HG03135 (cell line): ENCODE results near the gene ARCN1.
"Not testable (repeated sequence)": the region's sequence is repeated elsewhere in the genome, so short reads cannot be mapped to it uniquely, and the experiment has no call there.

Experiments used
- ATAC-seq: cut with Tn5 transposase; IDR thresholded peaks from one replicate; pipeline ENCODE4 v1.9.1; 2021; ENCODE audit warnings: mild to moderate bottlenecking, moderate library complexity; ENCODE audit not compliant: unreplicated experiment

The ARCN1 gene

DNA sequence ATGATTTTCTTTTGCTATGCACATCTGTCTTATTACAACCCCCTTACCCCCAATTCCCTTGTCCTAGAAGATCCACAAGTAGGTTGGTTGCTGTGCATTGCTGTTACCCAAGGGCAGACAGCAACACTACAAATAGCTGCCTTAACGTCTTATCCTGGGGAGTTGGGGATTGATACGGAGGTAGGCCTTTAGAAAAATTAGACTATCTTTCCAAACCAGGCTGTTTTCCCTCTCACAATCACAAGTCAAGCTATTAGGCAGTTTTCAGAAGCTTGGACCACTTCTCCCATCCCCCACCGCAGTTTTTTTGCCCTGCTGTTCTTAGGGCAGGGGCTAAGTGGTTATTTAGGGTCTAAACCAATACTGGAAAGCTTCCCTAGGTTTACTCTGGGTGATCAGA, 32.4 kb downstream of the ARCN1 start:
- no peak for ATAC-seq

- ATAC-seq = no peak
Measured at GRCh38 chr11:118605116-118605867, 33.1 kb downstream of the ARCN1 start.

GRCh38 chr11:118606157-118606843, 34.1 kb downstream of the ARCN1 start:
- ATAC-seq = no peak

GRCh38 chr11:118606844-118607228, 34.6 kb downstream of the ARCN1 start:
- no peak for ATAC-seq

- ATAC-seq = no peak
Measured at GRCh38 chr11:118607401-118608359, 35.5 kb downstream of the ARCN1 start, which contains the start of gene PHLDB1. TSS of gene PHLDB1 (plus strand) at chr11:118607615. CDS start at chr11:118613837, 6,222 bp downstream.

DNA sequence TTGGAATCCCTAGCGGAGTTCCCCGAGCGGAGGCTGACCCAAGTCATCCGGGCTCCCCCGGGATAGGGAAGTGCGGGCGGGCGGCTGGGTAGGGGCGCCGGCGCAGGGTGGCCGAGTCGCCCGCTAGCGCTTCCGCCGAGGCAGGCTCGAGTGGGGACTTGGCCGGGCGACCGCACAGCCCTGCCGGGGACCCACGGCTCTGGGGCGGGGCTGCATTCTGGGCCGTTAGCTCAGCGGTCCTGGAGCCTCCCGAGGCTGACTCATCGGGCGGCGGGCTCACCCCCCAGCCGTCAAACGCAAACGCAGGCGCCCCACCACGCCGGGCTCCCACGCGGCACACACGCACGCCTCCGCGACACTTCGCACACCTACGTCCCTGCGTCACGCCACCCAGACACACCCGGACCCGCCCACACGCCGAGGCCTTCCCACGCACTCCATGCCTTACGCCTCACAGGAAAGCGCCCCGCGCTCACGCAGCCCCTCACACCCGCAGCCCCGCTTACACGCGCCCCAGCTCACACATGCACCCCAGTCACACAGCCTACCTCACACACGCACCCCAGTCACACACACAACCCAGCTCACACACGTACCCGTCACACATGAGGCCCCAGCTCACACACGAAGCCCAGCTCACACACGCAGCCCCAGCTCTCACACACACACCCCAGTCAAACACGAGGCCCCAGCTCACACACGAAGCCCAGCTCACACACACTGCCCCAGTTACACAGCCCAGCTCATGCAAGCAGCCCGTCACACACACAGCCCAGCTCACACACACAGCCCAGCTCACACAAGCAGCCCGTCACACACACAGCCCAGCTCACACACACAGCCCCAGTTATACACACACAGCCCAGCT, 36.4 kb downstream of the ARCN1 start:
- no peak for ATAC-seq

- ATAC-seq = no peak
Measured at GRCh38 chr11:118609380-118610224, 37.4 kb downstream of the ARCN1 start.

- ATAC-seq = no peak
Measured at GRCh38 chr11:118610225-118610772, 38.1 kb downstream of the ARCN1 start.

GRCh38 chr11:118610773-118611432, 38.7 kb downstream of the ARCN1 start:
- ATAC-seq = no peak

- ATAC-seq = not testable (repeated sequence)
Measured at GRCh38 chr11:118611433-118611795, 39.2 kb downstream of the ARCN1 start.

- ATAC-seq = no peak
Measured at GRCh38 chr11:118612378-118612777, 40.2 kb downstream of the ARCN1 start.

- no peak for ATAC-seq
Measured at GRCh38 chr11:118614511-118614910, 42.3 kb downstream of the ARCN1 start.

DNA sequence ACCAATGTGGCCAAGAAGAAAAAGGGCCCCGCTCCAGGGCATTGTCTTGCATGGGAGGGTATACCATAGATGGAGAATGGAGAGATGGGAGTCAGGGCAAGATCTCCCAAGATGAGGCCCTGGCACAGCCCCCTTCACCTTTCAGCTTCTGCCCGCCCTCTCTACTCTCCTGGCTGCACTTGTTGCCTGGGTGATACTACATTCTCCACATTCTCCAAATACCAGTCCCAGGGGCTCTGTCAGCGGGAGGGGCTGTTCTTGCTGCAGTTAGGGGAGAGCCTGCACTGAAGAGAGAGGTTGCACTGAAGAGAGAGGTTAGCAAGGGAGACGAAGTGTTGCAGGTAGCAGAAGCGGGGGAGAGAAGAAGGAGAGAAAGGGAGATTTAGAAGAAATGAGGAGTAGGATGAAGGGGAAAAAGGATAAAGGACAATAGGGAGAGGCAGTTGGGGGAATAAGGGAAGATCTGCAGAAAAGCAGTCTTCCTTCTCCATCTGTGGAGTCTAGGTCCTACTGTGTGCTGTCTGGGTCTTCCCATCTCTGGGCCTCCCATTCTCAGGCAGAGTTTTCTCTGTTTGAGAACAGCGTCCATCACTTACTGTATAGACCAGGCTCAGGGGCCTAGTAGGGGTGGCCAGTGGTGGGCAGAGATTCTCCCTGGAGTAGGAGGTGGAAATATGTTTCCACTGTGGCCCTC, 43.2 kb downstream of the ARCN1 start:
- no peak for ATAC-seq

DNA sequence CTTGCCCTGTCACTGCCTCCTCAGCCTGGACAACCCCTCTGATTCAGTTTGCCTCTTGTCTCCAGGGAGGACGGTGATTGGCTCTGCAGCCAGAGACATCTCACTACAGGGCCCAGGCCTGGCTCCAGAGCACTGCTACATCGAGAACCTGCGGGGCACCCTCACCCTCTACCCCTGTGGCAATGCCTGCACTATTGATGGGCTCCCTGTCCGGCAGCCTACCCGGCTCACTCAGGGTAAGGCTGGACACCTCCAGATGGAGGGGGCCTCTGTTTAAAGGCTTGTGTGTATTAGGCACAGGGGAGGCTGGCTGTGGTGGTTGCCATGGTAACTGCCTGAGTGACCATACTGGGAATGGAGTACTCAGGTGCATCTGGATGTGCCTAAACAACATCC, 43.8 kb downstream of the ARCN1 start:
- no peak for ATAC-seq

DNA sequence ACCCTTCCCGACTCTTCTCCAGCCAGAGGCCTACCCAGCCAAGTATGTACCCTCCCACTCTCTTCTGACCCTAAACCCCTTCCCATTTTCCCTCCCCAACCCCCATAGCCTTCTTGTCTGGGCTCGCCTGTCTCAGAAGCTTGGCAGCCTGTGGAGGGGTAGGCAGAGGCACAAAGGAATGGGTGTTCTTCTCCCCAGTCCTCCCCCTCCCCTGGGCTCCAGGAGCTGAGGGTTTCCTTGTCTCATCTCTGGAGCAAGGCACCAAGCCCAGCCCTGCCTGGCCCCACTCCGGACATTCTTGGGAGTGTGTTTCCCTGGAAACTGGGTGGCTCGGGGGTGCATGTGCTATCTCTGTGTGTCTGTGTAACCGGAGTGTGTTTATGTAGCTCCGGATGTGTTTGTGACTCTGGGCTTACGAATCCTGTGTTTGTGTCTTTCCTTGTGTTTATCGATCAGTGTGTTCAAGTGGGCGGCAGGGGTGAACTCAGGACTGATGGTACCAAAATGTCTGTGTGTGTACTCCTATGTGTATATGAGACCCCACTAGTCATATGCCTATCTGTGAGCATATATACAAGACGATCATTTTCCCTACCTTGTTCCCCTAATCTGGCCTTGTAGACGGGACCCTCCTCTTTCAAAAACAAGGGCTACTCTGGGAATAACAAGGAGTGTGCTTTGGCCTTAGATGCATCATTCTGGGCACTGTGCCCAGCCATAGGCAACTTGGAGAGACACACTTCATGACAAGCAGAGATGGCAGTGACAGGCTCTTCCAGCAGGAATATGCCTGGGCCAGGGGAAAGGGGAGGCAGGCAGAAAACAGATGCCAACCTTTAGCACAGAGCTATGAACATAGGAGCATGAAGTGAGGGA, 46.1 kb downstream of the ARCN1 start:
- no peak for ATAC-seq

- no peak for ATAC-seq
Measured at GRCh38 chr11:118618991-118619375, 46.8 kb downstream of the ARCN1 start.
